HG02610 (cell line): ENCODE measurements around the gene HAPLN3.
"Not testable (repeated sequence)": the region's sequence is repeated elsewhere in the genome, so short reads cannot be mapped to it uniquely, and the experiment has no call there.

Source experiments
- ATAC-seq: cut with Tn5 transposase; IDR thresholded peaks from one replicate; pipeline ENCODE4 v1.9.1; 2021; ENCODE audit warnings: mild to moderate bottlenecking, moderate library complexity; ENCODE audit not compliant: unreplicated experiment

HAPLN3 gene

GRCh38 chr15:88894819-88895767, at the start of gene HAPLN3:
Gene HAPLN3, minus strand, starts transcription at chr15:88895544. Its CDS starts 8,246 bp downstream, at chr15:88887298.
- ATAC-seq = peak; percentile 72

- no peak for ATAC-seq
Observed at GRCh38 chr15:88940110-88940675, 44.8 kb upstream of the HAPLN3 start.

- no peak for ATAC-seq
Observed at GRCh38 chr15:88939486-88939806, 44.1 kb upstream of the HAPLN3 start.

GRCh38 chr15:88938802-88939485, 43.6 kb upstream of the HAPLN3 start:
- no peak for ATAC-seq

GRCh38 chr15:88934449-88934848, 39.1 kb upstream of the HAPLN3 start:
- ATAC-seq = not testable (repeated sequence)

- ATAC-seq = no peak
Observed at GRCh38 chr15:88932875-88933330, 37.6 kb upstream of the HAPLN3 start.

- ATAC-seq = no peak
Observed at GRCh38 chr15:88932271-88932874, 37.0 kb upstream of the HAPLN3 start.

GRCh38 chr15:88930579-88930978, 35.2 kb upstream of the HAPLN3 start:
- no peak for ATAC-seq

GRCh38 chr15:88929358-88930098, 34.2 kb upstream of the HAPLN3 start:
- not testable (repeated sequence) for ATAC-seq

- not testable (repeated sequence) for ATAC-seq
Observed at GRCh38 chr15:88928192-88928591, 32.8 kb upstream of the HAPLN3 start.

- not testable (repeated sequence) for ATAC-seq
Observed at GRCh38 chr15:88925648-88926047, 30.3 kb upstream of the HAPLN3 start.

- not testable (repeated sequence) for ATAC-seq
Observed at GRCh38 chr15:88920892-88921435, 25.6 kb upstream of the HAPLN3 start.

GRCh38 chr15:88920186-88920891, 25.0 kb upstream of the HAPLN3 start:
- ATAC-seq = no peak

- ATAC-seq = peak; percentile 54
Observed at GRCh38 chr15:88918738-88919137, 23.4 kb upstream of the HAPLN3 start.

- no peak for ATAC-seq
Observed at GRCh38 chr15:88917760-88918159, 22.4 kb upstream of the HAPLN3 start.

- ATAC-seq = no peak
Observed at GRCh38 chr15:88915354-88915753, 20.0 kb upstream of the HAPLN3 start.

GRCh38 chr15:88913850-88914169, 18.5 kb upstream of the HAPLN3 start:
- ATAC-seq = no peak

GRCh38 chr15:88913017-88913849, 17.9 kb upstream of the HAPLN3 start, which contains the start of gene MFGE8:
Gene MFGE8, minus strand, starts transcription at chr15:88913379. Its CDS starts 60 bp downstream, at chr15:88913319.
- ATAC-seq = peak; percentile 87

- ATAC-seq = no peak
Observed at GRCh38 chr15:88912500-88912921, 17.2 kb upstream of the HAPLN3 start.
